NCI-H2227 treated with DMSO at 0.1 percent for 48 hours (cell line): ENCODE results near the gene SOCS7.

Source experiments
- DNase-seq: peaks from one replicate; lab custom pipeline; 2025; lab: John Stamatoyannopoulos, UW

The SOCS7 gene

GRCh38 chr17:38440614-38441397, 89.2 kb downstream of the SOCS7 start:
- no peak for DNase-seq

GRCh38 chr17:38441429-38442061, 89.9 kb downstream of the SOCS7 start:
- DNase-seq = no peak

DNA sequence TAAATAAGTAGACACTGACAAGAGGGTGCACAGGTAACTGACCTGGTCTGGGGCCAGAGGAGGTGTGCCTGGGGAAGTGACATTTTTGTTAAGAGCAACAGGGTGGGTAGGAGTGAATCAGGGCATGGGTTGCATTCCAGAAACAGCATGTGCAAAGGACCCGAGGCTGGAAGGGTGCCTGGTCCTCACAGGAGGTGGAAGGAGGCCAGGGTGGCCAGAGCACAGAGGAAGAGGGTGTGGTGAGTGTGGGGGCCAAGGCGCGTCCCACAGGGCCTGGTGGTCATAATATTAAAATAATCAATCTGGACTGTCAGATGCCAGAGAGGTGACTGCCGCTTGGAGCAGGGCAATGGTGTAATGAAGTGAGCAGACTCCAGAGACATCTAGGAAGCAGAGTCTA, 90.9 kb downstream of the SOCS7 start:
- no peak for DNase-seq

DNA sequence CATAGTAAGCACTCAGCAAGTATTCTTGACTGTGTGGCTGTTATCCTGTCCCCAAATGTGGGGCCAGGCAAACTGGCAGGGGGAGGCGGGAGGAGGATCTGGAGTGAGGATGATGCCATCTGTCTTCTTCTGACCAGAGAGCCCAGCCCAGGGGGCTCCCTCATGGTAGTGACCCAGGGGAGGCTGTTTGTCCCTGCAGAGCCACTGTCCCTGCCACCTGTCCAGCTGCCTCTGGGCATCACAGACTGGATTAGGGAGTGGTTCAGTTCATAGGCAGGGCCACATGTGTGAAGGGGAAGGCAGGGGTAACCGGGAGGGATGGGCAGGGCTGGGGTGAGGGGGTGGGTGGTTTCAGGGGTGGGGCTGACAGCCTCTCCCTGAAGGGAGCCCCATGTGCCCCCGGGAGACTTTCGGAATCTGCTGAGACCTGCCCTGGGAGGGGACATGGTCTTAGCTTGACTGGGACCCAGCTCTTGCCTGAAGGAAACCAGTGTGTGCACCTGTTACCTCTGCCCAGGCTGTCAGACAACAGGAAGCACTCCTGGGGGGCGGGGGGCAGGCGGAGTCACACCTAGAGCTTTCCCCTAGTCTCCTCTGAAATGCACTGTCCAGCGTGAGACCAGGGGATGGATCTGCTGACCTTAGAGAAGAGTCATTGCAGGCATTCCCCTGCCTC, 91.8 kb downstream of the SOCS7 start:
- no peak for DNase-seq

DNA sequence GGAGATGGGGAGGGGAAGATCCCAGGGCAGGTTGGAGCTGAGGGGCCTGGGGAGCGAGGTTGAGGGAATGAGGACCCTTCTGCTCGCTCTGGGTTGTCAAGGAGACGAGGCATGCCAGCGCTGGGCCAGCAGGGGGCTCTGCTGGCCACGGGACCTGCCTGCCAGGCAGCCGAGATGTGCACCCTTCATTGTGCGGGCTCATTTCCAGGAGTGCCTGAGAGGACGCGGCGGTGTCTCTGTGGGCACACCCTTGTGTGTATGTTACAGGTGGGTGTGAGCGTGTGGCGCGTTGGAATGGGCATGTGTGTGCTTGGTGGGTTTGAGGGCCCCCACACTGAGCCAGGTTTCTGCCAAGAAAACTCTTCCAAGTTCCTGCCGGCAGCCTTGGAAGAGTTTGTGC, 92.5 kb downstream of the SOCS7 start:
- peak; percentile 66 for DNase-seq

DNA sequence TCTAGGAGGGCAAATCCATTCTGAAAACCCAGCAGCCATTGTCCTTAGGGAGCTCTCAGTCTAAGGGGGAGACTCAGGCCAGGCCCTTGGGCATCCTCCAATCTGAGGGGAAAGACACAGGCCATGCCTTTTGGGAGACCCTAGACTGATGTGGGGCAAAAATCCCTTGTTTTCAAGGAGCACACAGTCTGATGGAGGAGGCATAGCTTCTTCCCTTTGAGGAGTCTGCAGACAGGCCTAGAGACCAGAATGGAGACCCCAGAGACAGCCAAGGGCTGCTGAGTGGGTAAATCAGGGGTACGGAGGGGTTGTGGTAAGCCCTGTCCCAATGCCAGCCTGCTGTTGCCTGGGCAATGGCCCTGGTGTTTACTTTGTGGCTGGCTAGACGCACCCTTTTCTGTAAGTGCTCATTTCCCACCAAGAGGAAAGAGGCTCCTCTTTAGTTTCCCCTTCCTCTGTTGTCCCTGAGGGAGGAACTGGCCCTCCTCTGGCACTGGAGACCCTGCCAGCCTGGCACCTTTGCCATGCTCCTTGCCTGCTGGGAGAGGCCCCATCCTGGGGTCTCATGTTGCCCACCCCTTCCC, 96.0 kb downstream of the SOCS7 start:
- no peak for DNase-seq

- DNase-seq = no peak
Measured at GRCh38 chr17:38448208-38448771, 96.6 kb downstream of the SOCS7 start.

DNA sequence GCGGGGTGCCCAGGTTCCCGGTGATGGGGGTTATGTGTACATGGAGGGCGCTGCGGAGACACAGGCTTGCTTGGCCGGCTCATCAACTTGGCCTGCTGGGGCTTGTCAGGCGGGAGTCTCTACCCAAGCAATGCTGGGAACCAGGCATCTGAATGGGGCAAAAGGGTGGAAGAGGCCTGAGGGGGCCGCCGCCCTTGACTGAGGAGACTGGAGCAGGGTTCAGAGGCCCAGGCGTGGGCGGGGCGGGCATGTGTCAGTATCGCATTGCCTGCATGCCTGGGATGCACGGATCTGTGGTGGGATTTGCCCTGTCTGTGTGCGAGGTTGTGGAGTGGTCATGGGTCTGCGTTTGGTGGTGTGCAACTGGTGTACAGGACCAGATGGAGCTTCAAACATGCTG, 97.7 kb downstream of the SOCS7 start:
- DNase-seq = no peak

DNA sequence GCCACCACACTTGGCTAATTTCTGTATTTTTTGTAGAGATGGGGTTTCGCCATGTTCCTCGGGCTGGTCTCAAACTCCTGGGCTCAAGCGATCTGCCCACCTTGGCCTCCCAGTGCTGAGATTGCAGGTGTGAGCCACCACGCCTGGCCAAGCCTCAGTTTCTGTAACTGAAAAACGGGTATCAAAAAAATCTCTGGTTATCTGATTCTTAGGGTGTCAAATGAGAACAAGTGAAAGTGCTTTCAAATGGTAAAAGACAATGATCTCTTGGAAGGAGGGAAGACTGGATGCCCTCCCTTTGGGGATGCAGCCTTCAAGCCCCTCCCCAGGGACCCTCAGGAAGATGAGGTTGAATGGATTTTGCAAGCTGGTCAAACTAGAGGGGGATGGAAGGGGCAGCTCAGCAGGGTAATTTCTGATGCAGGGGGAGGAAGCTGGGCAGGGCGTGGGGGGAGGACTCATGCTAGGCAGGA, 98.9 kb downstream of the SOCS7 start:
- no peak for DNase-seq

GRCh38 chr17:38451030-38451839, 99.6 kb downstream of the SOCS7 start:
- no peak for DNase-seq

DNA sequence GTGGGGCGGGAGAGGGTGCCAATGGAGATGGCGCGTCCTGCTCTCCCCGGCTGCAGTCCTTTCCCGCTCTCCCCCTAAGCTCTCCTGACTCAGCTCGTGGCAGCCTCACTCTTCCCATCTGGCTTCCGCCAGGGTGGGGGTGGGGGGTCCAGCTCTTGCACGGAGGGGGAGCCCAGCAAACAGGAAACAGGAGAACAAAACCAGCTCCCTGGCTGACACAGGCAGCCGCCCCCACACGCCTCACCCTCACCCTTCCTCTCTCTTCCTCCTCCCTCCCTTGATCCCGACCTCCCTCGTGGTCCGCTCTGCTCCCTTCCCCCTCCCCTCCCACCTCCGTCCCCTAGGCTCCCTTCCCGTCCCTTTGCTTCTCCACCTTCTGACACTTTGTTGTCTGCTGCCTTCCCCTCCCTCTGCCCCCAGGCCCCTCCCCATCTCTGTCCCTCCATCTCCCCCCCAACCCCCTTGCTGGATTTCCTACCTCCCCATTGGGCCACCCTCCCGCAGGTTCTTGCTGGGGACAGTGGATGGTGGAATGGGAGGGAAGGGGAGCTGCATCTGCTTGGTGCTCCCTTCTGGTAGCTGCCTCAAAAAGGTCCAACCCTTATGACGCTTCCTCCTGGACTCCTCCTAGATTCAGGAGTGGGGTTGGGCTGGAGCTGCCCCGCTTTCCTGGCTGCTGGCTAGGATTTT, 100.3 kb downstream of the SOCS7 start:
- no peak for DNase-seq

DNA sequence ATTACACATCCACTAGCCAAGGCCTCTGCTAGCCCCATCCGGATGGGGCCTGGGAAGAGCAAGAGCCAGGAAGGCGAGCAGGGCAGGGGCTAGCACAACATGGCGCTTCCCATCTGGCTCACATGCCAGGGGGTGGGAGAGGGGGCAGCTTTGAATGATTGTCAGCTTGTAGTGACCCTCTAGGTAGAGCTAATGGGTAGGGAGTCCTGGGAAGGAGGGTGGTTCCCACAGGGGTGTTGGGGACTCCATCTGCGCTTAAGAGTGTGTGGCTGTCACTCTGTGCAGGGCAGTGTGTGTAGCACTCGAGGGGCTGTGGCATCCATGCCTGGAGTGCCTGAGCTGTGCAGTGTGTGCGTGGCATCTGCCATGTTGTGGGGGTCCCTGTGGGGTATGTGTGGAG, 101.1 kb downstream of the SOCS7 start:
- no peak for DNase-seq

- DNase-seq = no peak
Measured at GRCh38 chr17:38453951-38454421, 102.3 kb downstream of the SOCS7 start.

DNA sequence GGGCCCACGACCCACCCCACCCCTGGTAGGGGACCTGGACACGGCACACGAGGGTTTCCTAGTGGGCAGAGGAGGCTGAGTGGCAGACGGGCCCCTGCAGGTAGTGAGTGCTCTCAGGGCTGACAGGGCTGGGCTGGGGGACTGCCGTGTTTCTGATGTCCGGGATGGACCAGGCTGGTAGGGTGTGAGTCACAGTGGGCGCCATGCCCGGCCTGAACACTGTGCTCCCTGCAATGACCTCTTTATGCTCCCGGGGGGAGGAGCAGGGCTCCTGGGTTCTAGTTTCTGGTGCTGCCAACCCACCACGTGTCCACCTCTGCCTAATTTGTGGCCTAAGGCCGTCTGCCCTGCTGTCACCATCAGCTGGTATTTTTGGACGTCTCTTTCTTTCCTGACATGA, 102.9 kb downstream of the SOCS7 start:
- DNase-seq = no peak
